ENCODE results near the gene TCF19. TPM values are rescaled to one million over a fixed set of nuclear protein-coding genes. Genes with fewer than 3 reads are reported as not detected.

Gene TCF19
- total RNA-seq, 6 experiments from 2014 or later = 0.42 to 4.4 (median 1.3) TPM

GRCh38 chr6:31113861-31114540, 44.4 kb upstream of the TCF19 start:
- no peak overlapping the region for H3K4me3 ChIP-seq
- no peak for DNase-seq
- no CpG with 5 or more reads among the region's 7 CpGs for WGBS (ENCODE audit: insufficient coverage, low coverage, low lambda C conversion rate, missing lambda C conversion rate)
- ATAC-seq = no peak
- H3K4me1 ChIP-seq = no peaks in the 10 kb centered on the region
- no peaks in the 10 kb centered on the region for H3K9me3 ChIP-seq
- intact Hi-C loops (cut with DNase I) = no loop called here
- TF ChIP-seq POLR2A (IDR thresholded peaks at IDR 0.05) = no peak
- no peak for TF ChIP-seq CTCF (IDR thresholded peaks at IDR 0.05)
- H3K36me3 ChIP-seq = no peaks in the 10 kb centered on the region
- no peak overlapping the region for H3K27ac ChIP-seq
- no peaks in the 10 kb centered on the region for H3K27me3 ChIP-seq

GRCh38 chr6:31114541-31114878, 43.9 kb upstream of the TCF19 start, which contains the start of gene PSORS1C1:
Gene PSORS1C1, plus strand, starts transcription at chr6:31114800. Its CDS starts 14,833 bp downstream, at chr6:31129633.
- ATAC-seq (peak in 2 of 4 donors; percentile 30 to 88), DNase-seq (peak in 1 of 3 donors; percentile 44)
- no peaks in the 10 kb centered on the region for H3K27me3 ChIP-seq
- no peak within 1 kb of the TSS for H3K27ac ChIP-seq
- no peaks in the 10 kb centered on the region for H3K36me3 ChIP-seq
- intact Hi-C loops (cut with DNase I) = no loop called here
- H3K4me1 ChIP-seq = no peaks in the 10 kb centered on the region
- TF ChIP-seq CTCF (IDR thresholded peaks at IDR 0.05) (no peak), POLR2A (IDR thresholded peaks at IDR 0.05) (no peak)
- no peaks in the 10 kb centered on the region for H3K9me3 ChIP-seq
- 26% methylated on average over 3 of the region's 3 CpGs for WGBS (ENCODE audit: insufficient coverage, low coverage, low lambda C conversion rate, missing lambda C conversion rate)
- H3K4me3 ChIP-seq = no peak within 1 kb of the TSS

- Histone ChIP-seq H3K36me3 (no peaks in the 10 kb centered on the region), H3K27ac (no peak overlapping the region), H3K27me3 (no peaks in the 10 kb centered on the region), H3K4me1 (no peaks in the 10 kb centered on the region), H3K9me3 (no peaks in the 10 kb centered on the region), H3K4me3 (no peak overlapping the region)
- DNase-seq (no peak), ATAC-seq (no peak)
- intact Hi-C loops (cut with DNase I) = no loop called here
- TF ChIP-seq CTCF (IDR thresholded peaks at IDR 0.05) = no peak
- TF ChIP-seq POLR2A (IDR thresholded peaks at IDR 0.05) = no peak
- 44% methylated on average over 8 of the region's 9 CpGs for WGBS (ENCODE audit: insufficient coverage, low coverage, low lambda C conversion rate, missing lambda C conversion rate)
Observed at GRCh38 chr6:31114970-31115849, 43.2 kb upstream of the TCF19 start.

GRCh38 chr6:31115941-31116560, 42.3 kb upstream of the TCF19 start:
- Histone ChIP-seq H3K27me3 (no peaks in the 10 kb centered on the region), H3K9me3 (no peaks in the 10 kb centered on the region), H3K4me3 (no peak overlapping the region), H3K27ac (no peak overlapping the region), H3K36me3 (no peaks in the 10 kb centered on the region), H3K4me1 (no peaks in the 10 kb centered on the region)
- intact Hi-C loops (cut with DNase I) = no loop called here
- ATAC-seq = no peak
- TF ChIP-seq POLR2A (IDR thresholded peaks at IDR 0.05) = no peak
- TF ChIP-seq CTCF (IDR thresholded peaks at IDR 0.05) = no peak
- 85% methylated on average over 4 of the region's 12 CpGs for WGBS (ENCODE audit: insufficient coverage, low coverage, low lambda C conversion rate, missing lambda C conversion rate)
- no peak for DNase-seq

All from right lobe of liver (tissue), 6 donors.